Osteoblast (primary cell): ENCODE measurements around the gene MYL5. TPM values are rescaled to one million over a fixed set of nuclear protein-coding genes. Genes with fewer than 3 reads are reported as not detected.
A peak's percentile ranks its signal among the peaks of the same experiment; 100 is the strongest.
"Not testable (repeated sequence)": the region's sequence is repeated elsewhere in the genome, so short reads cannot be mapped to it uniquely, and the experiment has no call there.

Source experiments
- DNase-seq: peaks from one replicate; pipeline ENCODE4 v3.0.0; 2011; ENCODE audit warnings: low spot score, mixed read lengths; ENCODE audit not compliant: insufficient read length; ENCODE audit errors: missing footprints
- H2AFZ ChIP-seq: 2 replicates; pipeline ENCODE4 v1.6.0; 2011; ENCODE audit warnings: mild to moderate bottlenecking, low read length
- H3K27ac ChIP-seq: 2 replicates; pipeline ENCODE4 v1.5.1; 2011; ENCODE audit warnings: mild to moderate bottlenecking, low read depth, low read length, moderate library complexity
- H3K27me3 ChIP-seq: 2 replicates; pipeline ENCODE4 v1.6.0; 2012; ENCODE audit warnings: mild to moderate bottlenecking, control low read depth, inconsistent platforms, low read length, moderate library complexity; ENCODE audit not compliant: insufficient read depth
- H3K36me3 ChIP-seq: 2 replicates; pipeline ENCODE4 v1.5.1; 2011; ENCODE audit warnings: mild to moderate bottlenecking, low read length, control low read depth, moderate library complexity; ENCODE audit not compliant: insufficient read depth
- H3K4me1 ChIP-seq: 2 replicates; pipeline ENCODE4 v1.5.1; 2011; ENCODE audit warnings: mild to moderate bottlenecking, low read length, control low read depth, moderate library complexity; ENCODE audit not compliant: insufficient read depth
- H3K4me2 ChIP-seq: 2 replicates; pipeline ENCODE4 v1.6.0; 2011; ENCODE audit warnings: mild to moderate bottlenecking, low read length; ENCODE audit not compliant: insufficient read depth
- H3K4me3 ChIP-seq: fragments of 200-600 bp; sonication (generic); 3 replicates; pipeline ENCODE4 v1.5.1; 2012; ENCODE audit warnings: mild to moderate bottlenecking, low read length, inconsistent platforms; ENCODE audit not compliant: insufficient read depth
- H3K79me2 ChIP-seq: 2 replicates; pipeline ENCODE4 v1.6.0; 2012; ENCODE audit warnings: mild to moderate bottlenecking, low read length, control low read depth, inconsistent platforms; ENCODE audit not compliant: insufficient read depth
- H3K9me3 ChIP-seq: 2 replicates; pipeline ENCODE4 v1.5.1; 2011; ENCODE audit warnings: low read depth, low read length, control low read depth
- H4K20me1 ChIP-seq: 2 replicates; pipeline ENCODE4 v1.6.0; 2012; ENCODE audit warnings: mild to moderate bottlenecking, low read length, control low read depth; ENCODE audit not compliant: insufficient read depth
- CTCF ChIP-seq: IDR thresholded peaks from 2 replicates; pipeline ENCODE4 v1.5.1; 2011; ENCODE audit warnings: mild to moderate bottlenecking, low read depth, low read length, moderate library complexity; ENCODE audit errors: extremely low read depth
- total RNA-seq: library from RNA; depleted of rRNA; stranded (reverse); fragments of >200 nt; gene quantifications from 2 replicates; pipeline ENCODE4 v1.2.3, GENCODE V29; 2012

MYL5 gene
- total RNA-seq, 1 donor: 22.8 TPM

DNA sequence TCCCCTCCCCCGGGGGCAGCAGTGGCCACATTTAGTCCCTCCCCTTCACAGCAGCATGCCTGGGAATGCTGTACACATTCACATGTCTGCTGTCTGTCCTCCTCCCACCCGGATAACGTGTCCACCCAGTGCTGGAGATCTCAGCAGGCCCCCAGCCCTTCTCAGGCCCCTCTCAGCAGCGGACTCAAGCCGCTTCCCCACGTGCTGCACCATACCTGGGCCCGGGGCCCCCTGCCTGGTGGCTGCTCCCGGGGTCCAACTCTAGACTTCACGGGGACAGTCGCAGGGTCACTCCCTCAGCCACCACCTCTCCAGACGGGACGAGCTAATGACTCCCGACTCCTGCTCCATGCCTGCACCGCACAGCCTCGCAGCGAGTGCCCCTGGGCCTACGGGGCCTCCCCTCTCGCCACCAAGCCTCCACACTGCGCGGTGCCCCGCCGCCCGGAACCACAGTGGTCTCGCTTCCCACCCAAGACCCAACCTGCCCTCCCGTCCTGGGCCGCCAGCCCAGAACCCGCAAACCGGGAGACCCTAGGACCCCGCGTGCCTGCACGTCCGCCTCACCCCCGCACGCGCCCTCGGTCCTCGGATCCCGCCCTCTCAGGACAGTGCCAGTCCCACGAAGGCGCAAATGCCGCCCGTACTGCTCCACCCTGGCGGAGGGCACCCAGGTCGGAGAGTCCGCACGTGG is 30.0 kb downstream of the MYL5 start:
- Histone ChIP-seq H3K27ac (no peak overlapping the region), H4K20me1 (peaks cover 20% of the 10 kb centered on the region), H3K36me3 (peaks cover under 1% of the 10 kb centered on the region), H3K79me2 (peaks cover 34% of the 10 kb centered on the region), H3K4me2 (no peak overlapping the region), H3K4me3 (no peak overlapping the region), H3K4me1 (peaks cover 10% of the 10 kb centered on the region), H2AFZ (no peak overlapping the region), H3K9me3 (no peaks in the 10 kb centered on the region), H3K27me3 (no peaks in the 10 kb centered on the region)
- TF ChIP-seq CTCF: no peak
- DNase-seq: no peak

GRCh38 chr4:704971-705277 is 30.6 kb downstream of the MYL5 start:
- Histone ChIP-seq H2AFZ (no peak overlapping the region), H3K9me3 (no peaks in the 10 kb centered on the region), H3K4me2 (peak overlapping the region; percentile 92), H3K27ac (no peak overlapping the region), H3K27me3 (no peaks in the 10 kb centered on the region), H3K36me3 (peaks cover 5% of the 10 kb centered on the region), H3K4me3 (peak overlapping the region; percentile 90), H3K79me2 (peaks cover 40% of the 10 kb centered on the region), H4K20me1 (peaks cover 26% of the 10 kb centered on the region), H3K4me1 (peaks cover 13% of the 10 kb centered on the region)
- no peak for TF ChIP-seq CTCF
- no peak for DNase-seq

GRCh38 chr4:705278-706082 is 31.1 kb downstream of the MYL5 start, which contains the start of gene PCGF3:
Gene PCGF3, plus strand, starts transcription at chr4:705832. Its CDS starts 27,849 bp downstream, at chr4:733681.
- DNase-seq: peak; percentile 100
- no peaks in the 10 kb centered on the region for H3K27me3 ChIP-seq
- H3K36me3 ChIP-seq: peaks cover 5% of the 10 kb centered on the region
- peak within 1 kb of the TSS; percentile 92 for H3K4me2 ChIP-seq
- no peaks in the 10 kb centered on the region for H3K9me3 ChIP-seq
- peak within 1 kb of the TSS; percentile 87 for H2AFZ ChIP-seq
- H3K27ac ChIP-seq: peak within 1 kb of the TSS; percentile 86
- H3K4me1 ChIP-seq: peaks cover 13% of the 10 kb centered on the region
- TF ChIP-seq CTCF: no peak
- peaks cover 46% of the 10 kb centered on the region for H3K79me2 ChIP-seq
- peaks cover 32% of the 10 kb centered on the region for H4K20me1 ChIP-seq
- H3K4me3 ChIP-seq: peak within 1 kb of the TSS; percentile 90

DNA sequence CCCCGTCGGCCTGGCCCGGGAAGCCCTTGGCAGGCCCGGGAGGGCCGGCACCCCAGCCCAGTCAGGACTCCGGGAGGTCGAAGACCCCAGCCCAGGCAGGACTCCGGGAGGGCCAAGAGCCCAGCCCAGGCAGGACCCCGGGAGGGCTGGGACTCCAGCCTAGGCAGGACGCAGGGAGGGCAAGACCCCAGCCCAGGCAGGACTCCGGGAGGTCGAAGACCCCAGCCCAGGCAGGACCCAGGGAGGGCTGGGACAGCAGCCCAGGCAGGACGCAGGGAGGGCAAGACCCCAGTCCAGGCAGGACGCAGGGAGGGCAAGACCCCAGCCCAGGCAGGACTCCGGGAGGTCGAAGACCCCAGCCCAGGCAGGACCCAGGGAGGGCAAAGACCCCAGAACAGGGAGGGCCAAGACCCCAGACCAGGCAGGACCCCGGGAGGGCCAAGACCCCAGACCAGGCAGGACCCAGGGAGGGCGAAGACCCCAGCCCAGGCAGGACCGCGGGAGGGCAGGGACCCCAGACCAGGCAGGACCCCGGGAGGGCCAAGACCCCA is 31.8 kb downstream of the MYL5 start:
- H3K27ac ChIP-seq: peak overlapping the region; percentile 86

More for the DNA sequence above, 31.8 kb downstream of the MYL5 start:
- not testable (repeated sequence) for H3K27me3 ChIP-seq, H2AFZ ChIP-seq, DNase-seq, H3K36me3 ChIP-seq, H3K9me3 ChIP-seq
- peaks cover 13% of the 10 kb centered on the region for H3K4me1 ChIP-seq
- H4K20me1 ChIP-seq: peaks cover 38% of the 10 kb centered on the region
- peak overlapping the region; percentile 85 for H3K4me2 ChIP-seq
- H3K4me3 ChIP-seq: peak overlapping the region; percentile 90
- peaks cover 52% of the 10 kb centered on the region for H3K79me2 ChIP-seq
